ENCODE measurements around the gene FGGY.

DNA sequence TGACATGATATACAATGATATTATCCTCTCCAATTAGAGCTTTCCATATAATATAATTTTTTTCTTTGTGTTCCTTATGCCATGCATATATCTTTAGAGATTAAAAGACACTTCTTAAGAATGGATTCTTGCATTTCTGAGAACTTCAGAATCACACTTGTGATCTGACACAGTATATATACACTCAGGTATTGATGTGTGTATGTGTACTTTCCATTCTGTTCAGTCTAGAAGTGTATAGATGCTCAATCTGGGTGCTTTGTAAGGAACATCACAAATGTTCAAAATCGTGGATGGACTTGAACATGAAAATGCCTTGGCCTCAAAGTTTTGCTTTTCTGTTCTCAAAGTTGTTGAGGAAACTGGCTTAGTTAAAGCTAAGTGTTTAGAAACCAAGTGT lies 102.7 kb downstream of the FGGY start:
- TF ChIP-seq, protein P1, sequence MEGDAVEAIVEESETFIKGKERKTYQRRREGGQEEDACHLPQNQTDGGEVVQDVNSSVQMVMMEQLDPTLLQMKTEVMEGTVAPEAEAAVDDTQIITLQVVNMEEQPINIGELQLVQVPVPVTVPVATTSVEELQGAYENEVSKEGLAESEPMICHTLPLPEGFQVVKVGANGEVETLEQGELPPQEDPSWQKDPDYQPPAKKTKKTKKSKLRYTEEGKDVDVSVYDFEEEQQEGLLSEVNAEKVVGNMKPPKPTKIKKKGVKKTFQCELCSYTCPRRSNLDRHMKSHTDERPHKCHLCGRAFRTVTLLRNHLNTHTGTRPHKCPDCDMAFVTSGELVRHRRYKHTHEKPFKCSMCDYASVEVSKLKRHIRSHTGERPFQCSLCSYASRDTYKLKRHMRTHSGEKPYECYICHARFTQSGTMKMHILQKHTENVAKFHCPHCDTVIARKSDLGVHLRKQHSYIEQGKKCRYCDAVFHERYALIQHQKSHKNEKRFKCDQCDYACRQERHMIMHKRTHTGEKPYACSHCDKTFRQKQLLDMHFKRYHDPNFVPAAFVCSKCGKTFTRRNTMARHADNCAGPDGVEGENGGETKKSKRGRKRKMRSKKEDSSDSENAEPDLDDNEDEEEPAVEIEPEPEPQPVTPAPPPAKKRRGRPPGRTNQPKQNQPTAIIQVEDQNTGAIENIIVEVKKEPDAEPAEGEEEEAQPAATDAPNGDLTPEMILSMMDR (conservative IDR thresholded peaks at IDR 0.05 in 1 of 2, IDR thresholded peaks at IDR 0.05 in 1 of 2; ENCODE audit: extremely low read depth in 1 of 2, insufficient read depth in 1 of 2, low read depth in 1 of 2, low read length in 2 of 2), result no peak
- TF ChIP-seq EZH2 (IDR thresholded peaks at IDR 0.05; ENCODE audit: borderline replicate concordance, low read length), result no peak
